Neural cell (in vitro differentiated cells): ENCODE measurements around the gene DHH. TPM values are rescaled to one million over a fixed set of nuclear protein-coding genes. Genes with fewer than 3 reads are reported as not detected.
A peak's percentile ranks its signal among the peaks of the same experiment; 100 is the strongest.
"Not testable (repeated sequence)": the region's sequence is repeated elsewhere in the genome, so short reads cannot be mapped to it uniquely, and the experiment has no call there.

ENCODE experiments used
- H2AFZ ChIP-seq: fragments of 200-600, 300-800 bp; sonication (generic), shearing (Covaris generic); 2 replicates; pipeline ENCODE4 v1.6.0; 2014; ENCODE audit warnings: low read depth, mild to moderate bottlenecking, antibody characterized with exemption, low read length, moderate library complexity
- H3F3A ChIP-seq: fragments of 200-600 bp; shearing (Covaris generic); 2 replicates; pipeline ENCODE4 v1.6.1; 2016; ENCODE audit warnings: mild to moderate bottlenecking, moderate library complexity, mixed read lengths, antibody characterized with exemption, low read length; ENCODE audit not compliant: insufficient read depth, poor library complexity, severe bottlenecking
- H3K27ac ChIP-seq: fragments of 200-600, 300-800 bp; sonication (generic), shearing (Covaris generic); 2 replicates; pipeline ENCODE4 v1.5.1; 2014; ENCODE audit warnings: mild to moderate bottlenecking, low read length, moderate library complexity
- H3K27me3 ChIP-seq: fragments of 300-800, 200-600 bp; sonication (generic), shearing (Covaris generic); 2 replicates; pipeline ENCODE4 v1.6.0; 2014; ENCODE audit warnings: mild to moderate bottlenecking, low read depth, low read length, moderate library complexity; ENCODE audit not compliant: insufficient read depth
- H3K36me3 ChIP-seq: fragments of 300-800, 200-600 bp; sonication (generic), shearing (Covaris generic); 2 replicates; pipeline ENCODE4 v1.5.1; 2014; ENCODE audit warnings: mild to moderate bottlenecking, antibody characterized with exemption, low read length, moderate library complexity; ENCODE audit not compliant: insufficient read depth
- H3K4me2 ChIP-seq: fragments of 300-800, 200-600 bp; sonication (generic), shearing (Covaris generic); 2 replicates; pipeline ENCODE4 v1.6.0; 2014; ENCODE audit warnings: mild to moderate bottlenecking, low read length
- H3K4me3 ChIP-seq: fragments of 300-800, 200-600 bp; sonication (generic), shearing (Covaris generic); 2 replicates; pipeline ENCODE4 v1.5.1; 2014; ENCODE audit warnings: mild to moderate bottlenecking, low read length, moderate library complexity
- H3K79me2 ChIP-seq: fragments of 200-600 bp; shearing (Covaris generic); replicated peaks from 2 replicates; pipeline ENCODE4 v1.6.0; 2014; ENCODE audit warnings: mild to moderate bottlenecking, low read length, moderate library complexity; ENCODE audit not compliant: insufficient read depth
- H3K9ac ChIP-seq: fragments of 300-800, 200-600 bp; sonication (generic), shearing (Covaris generic); 2 replicates; pipeline ENCODE4 v1.6.1; 2016; ENCODE audit warnings: mild to moderate bottlenecking, low read length, mixed read lengths
- H3K9me2 ChIP-seq: fragments of 200-600 bp; shearing (Covaris generic); 2 replicates; pipeline ENCODE4 v1.6.1; 2016; ENCODE audit warnings: mild to moderate bottlenecking, low read length, mixed read lengths; ENCODE audit not compliant: insufficient read depth
- H3K9me3 ChIP-seq: fragments of 200-600, 300-800 bp; sonication (generic), shearing (Covaris generic); 2 replicates; pipeline ENCODE4 v1.6.1; 2016; ENCODE audit warnings: mild to moderate bottlenecking, mixed run types, low read length, moderate library complexity, mixed read lengths
- H4K20me1 ChIP-seq: fragments of 200-600 bp; shearing (Covaris generic); 2 replicates; pipeline ENCODE4 v1.6.1; 2016; ENCODE audit warnings: mild to moderate bottlenecking, mixed run types; ENCODE audit not compliant: insufficient read depth
- EP300 ChIP-seq: fragments of 450-650 bp; conservative IDR thresholded peaks from 2 replicates; pipeline ENCODE4 v1.6.1; 2014; ENCODE audit warnings: antibody characterized with exemption, mild to moderate bottlenecking, moderate library complexity; ENCODE audit not compliant: poor library complexity, severe bottlenecking
- EZH2 ChIP-seq: fragments of 200-600, 300-800 bp; shearing (Covaris generic), sonication (generic); IDR thresholded peaks from 2 replicates; pipeline ENCODE4 v1.6.1; 2014; ENCODE audit warnings: antibody characterized with exemption, low read length, borderline replicate concordance, mild to moderate bottlenecking; ENCODE audit not compliant: insufficient read depth, poor library complexity, severe bottlenecking
- MXI1 ChIP-seq: fragments of 450-650 bp; conservative IDR thresholded peaks from 2 replicates; pipeline ENCODE4 v1.6.1; 2014; ENCODE audit warnings: antibody characterized with exemption, mild to moderate bottlenecking; ENCODE audit not compliant: poor library complexity, severe bottlenecking
- POLR2AphosphoS5 ChIP-seq: IDR thresholded peaks from 2 replicates; pipeline ENCODE4 v1.6.1; 2012
- RAD21 ChIP-seq: fragments of 450-650 bp; conservative IDR thresholded peaks from 2 replicates; pipeline ENCODE4 v1.6.1; 2014; ENCODE audit warnings: antibody characterized with exemption, mild to moderate bottlenecking, moderate library complexity
- SMC3 ChIP-seq: fragments of 450-650 bp; conservative IDR thresholded peaks from 2 replicates; pipeline ENCODE4 v1.6.1; 2014; ENCODE audit warnings: antibody characterized with exemption, mild to moderate bottlenecking, moderate library complexity; ENCODE audit not compliant: poor library complexity
- TAF1 ChIP-seq: IDR thresholded peaks from 2 replicates; pipeline ENCODE4 v1.6.1; 2012; ENCODE audit warnings: low read depth
- polyA plus RNA-seq: library from polyadenylated mRNA; depleted of rRNA; stranded (reverse); fragments of >200 nt; gene quantifications from 2 replicates; pipeline ENCODE4 v1.2.3, GENCODE V29; 2014
- TF ChIP-seq, protein P1 (sequence below): IDR thresholded peaks from 2 replicates; pipeline ENCODE4 v1.6.1; 2012; ENCODE audit warnings: borderline replicate concordance
- TF ChIP-seq, protein P2 (sequence below): fragments of 450-650 bp; IDR thresholded peaks from 2 replicates; pipeline ENCODE4 v1.5.1; 2014; ENCODE audit warnings: antibody characterized with exemption, mild to moderate bottlenecking, moderate library complexity; ENCODE audit not compliant: poor library complexity, severe bottlenecking

The DHH gene
- polyA plus RNA-seq, 1 donor from 2014 or later: 0.66 TPM

DNA sequence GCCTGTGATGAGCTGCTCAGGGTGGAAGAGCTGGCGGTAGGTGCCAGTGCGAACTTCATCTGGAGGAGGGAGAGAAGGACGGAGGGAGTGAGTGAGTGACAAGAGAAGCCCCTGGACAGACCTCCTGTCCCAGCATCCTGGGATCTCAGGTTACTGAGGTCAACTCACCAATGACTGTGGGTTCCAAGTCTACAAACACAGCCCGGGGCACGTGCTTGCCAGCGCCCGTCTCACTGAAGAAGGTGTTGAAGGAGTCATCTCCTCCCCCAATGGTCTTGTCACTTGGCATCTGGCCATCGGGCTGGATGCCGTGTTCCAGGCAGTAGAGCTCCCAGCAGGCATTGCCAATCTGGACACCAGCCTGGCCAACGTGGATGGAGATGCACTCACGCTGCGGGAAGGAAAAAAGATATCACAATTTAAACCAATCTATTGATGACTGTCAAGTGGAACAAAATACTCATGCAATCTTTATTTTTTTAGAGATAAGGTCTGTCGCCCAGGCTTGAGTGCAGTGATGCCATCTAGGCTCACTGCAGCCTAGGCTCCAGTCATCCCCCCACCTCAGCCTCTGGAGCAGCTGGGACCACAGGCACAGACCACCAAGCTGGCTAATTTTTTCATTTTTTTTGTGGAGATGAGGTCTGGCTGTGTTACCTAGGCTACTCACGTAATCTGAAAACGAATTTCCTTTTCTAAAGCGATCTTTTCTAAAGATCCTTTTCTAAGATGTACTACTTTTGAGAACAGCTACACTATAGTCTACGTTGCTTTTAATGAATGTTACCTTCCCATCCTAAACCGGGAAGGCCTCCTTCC lies 34.9 kb upstream of the DHH start:
- peak overlapping the region; percentile 99 for H3K4me3 ChIP-seq
- peak overlapping the region; percentile 93 for H2AFZ ChIP-seq
- H3K27ac ChIP-seq: peak overlapping the region; percentile 98
- peaks cover 7% of the 10 kb centered on the region for H3F3A ChIP-seq
- TF ChIP-seq RAD21 (no peak), MXI1 (no peak), EP300 (no peak), EZH2 (no peak), POLR2AphosphoS5 (no peak), SMC3 (no peak), TAF1 (no peak)
- TF ChIP-seq, protein P1, sequence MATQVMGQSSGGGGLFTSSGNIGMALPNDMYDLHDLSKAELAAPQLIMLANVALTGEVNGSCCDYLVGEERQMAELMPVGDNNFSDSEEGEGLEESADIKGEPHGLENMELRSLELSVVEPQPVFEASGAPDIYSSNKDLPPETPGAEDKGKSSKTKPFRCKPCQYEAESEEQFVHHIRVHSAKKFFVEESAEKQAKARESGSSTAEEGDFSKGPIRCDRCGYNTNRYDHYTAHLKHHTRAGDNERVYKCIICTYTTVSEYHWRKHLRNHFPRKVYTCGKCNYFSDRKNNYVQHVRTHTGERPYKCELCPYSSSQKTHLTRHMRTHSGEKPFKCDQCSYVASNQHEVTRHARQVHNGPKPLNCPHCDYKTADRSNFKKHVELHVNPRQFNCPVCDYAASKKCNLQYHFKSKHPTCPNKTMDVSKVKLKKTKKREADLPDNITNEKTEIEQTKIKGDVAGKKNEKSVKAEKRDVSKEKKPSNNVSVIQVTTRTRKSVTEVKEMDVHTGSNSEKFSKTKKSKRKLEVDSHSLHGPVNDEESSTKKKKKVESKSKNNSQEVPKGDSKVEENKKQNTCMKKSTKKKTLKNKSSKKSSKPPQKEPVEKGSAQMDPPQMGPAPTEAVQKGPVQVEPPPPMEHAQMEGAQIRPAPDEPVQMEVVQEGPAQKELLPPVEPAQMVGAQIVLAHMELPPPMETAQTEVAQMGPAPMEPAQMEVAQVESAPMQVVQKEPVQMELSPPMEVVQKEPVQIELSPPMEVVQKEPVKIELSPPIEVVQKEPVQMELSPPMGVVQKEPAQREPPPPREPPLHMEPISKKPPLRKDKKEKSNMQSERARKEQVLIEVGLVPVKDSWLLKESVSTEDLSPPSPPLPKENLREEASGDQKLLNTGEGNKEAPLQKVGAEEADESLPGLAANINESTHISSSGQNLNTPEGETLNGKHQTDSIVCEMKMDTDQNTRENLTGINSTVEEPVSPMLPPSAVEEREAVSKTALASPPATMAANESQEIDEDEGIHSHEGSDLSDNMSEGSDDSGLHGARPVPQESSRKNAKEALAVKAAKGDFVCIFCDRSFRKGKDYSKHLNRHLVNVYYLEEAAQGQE: no peak
- TF ChIP-seq, protein P2, sequence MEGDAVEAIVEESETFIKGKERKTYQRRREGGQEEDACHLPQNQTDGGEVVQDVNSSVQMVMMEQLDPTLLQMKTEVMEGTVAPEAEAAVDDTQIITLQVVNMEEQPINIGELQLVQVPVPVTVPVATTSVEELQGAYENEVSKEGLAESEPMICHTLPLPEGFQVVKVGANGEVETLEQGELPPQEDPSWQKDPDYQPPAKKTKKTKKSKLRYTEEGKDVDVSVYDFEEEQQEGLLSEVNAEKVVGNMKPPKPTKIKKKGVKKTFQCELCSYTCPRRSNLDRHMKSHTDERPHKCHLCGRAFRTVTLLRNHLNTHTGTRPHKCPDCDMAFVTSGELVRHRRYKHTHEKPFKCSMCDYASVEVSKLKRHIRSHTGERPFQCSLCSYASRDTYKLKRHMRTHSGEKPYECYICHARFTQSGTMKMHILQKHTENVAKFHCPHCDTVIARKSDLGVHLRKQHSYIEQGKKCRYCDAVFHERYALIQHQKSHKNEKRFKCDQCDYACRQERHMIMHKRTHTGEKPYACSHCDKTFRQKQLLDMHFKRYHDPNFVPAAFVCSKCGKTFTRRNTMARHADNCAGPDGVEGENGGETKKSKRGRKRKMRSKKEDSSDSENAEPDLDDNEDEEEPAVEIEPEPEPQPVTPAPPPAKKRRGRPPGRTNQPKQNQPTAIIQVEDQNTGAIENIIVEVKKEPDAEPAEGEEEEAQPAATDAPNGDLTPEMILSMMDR: no peak
- peaks cover 11% of the 10 kb centered on the region for H3K36me3 ChIP-seq
- no peaks in the 10 kb centered on the region for H3K9me3 ChIP-seq
- H3K4me2 ChIP-seq: peak overlapping the region; percentile 98
- H3K9ac ChIP-seq: peak overlapping the region; percentile 97
- peaks cover 23% of the 10 kb centered on the region for H3K79me2 ChIP-seq
- H3K9me2 ChIP-seq: no peaks in the 10 kb centered on the region
- H4K20me1 ChIP-seq: peaks cover 2% of the 10 kb centered on the region
- H3K27me3 ChIP-seq: no peaks in the 10 kb centered on the region

DNA sequence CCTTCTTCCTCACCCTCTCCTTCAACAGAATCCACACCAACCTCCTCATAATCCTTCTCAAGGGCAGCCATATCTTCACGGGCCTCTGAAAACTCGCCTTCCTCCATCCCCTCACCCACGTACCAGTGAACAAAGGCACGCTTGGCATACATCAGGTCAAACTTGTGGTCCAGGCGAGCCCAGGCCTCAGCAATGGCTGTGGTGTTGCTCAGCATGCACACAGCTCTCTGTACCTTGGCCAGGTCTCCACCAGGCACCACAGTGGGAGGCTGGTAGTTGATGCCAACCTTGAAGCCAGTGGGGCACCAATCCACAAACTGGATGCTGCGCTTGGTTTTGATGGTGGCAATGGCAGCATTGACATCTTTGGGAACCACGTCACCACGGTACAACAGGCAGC lies 33.4 kb upstream of the DHH start:
- not testable (repeated sequence) for H3K9ac ChIP-seq, H3K9me3 ChIP-seq, H3F3A ChIP-seq, H2AFZ ChIP-seq, H3K9me2 ChIP-seq, H3K27ac ChIP-seq, H3K4me2 ChIP-seq, H4K20me1 ChIP-seq, H3K27me3 ChIP-seq, H3K4me3 ChIP-seq
- peaks cover 20% of the 10 kb centered on the region for H3K79me2 ChIP-seq
- H3K36me3 ChIP-seq: peaks cover 11% of the 10 kb centered on the region
